ENCODE results near the gene DEF6.
"Not testable (repeated sequence)": the region's sequence is repeated elsewhere in the genome, so short reads cannot be mapped to it uniquely, and the experiment has no call there.

The DEF6 gene

DNA sequence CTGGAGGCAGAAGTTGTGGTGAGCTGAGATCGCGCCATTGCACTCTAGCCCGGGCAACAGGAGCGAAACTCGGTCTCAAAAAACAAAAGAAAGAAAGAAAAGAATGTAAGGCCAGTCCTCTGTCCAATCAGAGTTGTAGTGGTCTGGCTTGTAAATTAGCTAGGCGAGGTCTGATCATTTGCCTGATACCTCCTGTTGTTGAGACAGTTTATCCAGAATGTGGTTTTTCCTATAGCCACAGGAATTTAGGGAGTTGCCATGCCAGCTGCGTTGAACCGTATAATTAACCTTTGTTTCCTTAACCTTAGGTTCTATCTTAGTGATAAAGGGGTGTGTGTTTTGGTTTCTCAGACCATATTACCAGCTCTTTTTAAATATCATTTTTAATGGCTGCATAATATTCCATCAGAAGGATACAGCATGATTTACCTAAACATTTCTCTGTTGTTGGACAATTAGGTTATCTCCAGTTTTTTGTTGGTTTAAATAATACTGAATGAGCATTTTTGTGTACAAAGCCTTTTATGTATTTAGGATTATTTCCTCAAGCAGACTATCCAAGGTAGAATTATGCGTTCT is 33.0 kb downstream of the DEF6 start:
- DNase-seq, result peak in 1 of 42 donors; percentile 1
- intact Hi-C loops (cut with DNase I), result no loop called here

DNA sequence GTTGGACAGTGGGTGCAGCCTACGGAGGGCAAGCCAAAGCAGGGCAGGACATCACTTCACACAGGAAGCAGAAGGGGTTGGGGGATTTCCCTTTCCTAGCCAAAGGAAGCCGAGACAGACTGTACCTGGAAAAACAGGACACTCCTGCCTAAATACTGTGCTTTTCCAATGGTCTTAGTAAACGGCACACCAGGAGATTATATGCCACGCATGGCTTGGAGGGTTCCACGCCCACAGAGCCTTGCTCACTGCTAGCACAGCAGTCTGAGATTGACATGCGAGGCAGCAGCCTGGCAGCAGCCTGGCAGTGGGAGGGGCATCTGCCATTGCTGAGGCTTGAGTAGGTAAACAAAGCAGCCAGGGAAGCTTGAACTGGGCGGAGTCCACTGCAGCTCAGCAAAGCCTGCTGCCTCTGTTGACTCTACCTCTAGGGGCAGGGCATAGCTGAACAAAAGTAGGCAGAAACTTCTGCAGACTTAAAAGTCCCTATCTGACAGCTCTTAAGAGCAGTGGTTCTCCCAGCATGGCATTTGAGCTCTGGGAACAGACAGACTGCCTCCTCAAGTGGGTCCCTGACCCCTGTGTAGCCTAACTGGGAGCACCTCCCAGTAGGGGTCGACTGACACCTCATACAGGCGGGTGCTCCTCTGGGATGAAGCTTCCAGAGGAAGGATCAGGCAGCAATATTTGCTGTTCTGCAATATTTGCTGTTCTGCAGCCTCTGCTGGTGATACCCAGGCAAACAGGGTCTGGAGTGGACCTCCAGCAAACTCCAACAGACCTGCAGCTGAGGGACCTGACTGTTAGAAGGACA is 34.7 kb downstream of the DEF6 start:
- peak in 1 of 42 donors; percentile 19 for DNase-seq
- intact Hi-C loops (cut with DNase I), result not testable (repeated sequence)

DNA sequence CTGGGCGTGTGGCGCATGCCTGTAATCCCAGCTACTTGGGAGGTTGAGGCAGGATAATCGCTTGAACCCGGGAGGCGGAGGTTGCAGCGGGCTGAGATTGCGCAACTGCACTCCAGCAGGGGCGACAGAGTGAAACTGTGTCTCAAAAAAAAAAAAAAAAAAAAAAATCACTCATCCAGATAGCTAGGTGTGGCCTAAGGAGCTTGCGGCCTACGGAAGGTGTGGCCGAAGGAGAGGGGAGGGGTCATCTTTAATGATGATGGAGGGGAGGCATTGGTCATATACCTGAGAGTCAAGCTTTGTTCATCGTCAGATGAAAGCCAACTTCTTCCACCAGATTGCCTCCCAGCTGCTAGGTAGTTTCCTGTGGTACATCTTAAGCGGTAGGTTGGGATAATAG is 43.9 kb downstream of the DEF6 start:
- intact Hi-C loops (cut with DNase I), result loop anchor here (2.0 kb wide), 1 partner anchor 73 kb away; no protein-coding TSS in a partner anchor

DNA sequence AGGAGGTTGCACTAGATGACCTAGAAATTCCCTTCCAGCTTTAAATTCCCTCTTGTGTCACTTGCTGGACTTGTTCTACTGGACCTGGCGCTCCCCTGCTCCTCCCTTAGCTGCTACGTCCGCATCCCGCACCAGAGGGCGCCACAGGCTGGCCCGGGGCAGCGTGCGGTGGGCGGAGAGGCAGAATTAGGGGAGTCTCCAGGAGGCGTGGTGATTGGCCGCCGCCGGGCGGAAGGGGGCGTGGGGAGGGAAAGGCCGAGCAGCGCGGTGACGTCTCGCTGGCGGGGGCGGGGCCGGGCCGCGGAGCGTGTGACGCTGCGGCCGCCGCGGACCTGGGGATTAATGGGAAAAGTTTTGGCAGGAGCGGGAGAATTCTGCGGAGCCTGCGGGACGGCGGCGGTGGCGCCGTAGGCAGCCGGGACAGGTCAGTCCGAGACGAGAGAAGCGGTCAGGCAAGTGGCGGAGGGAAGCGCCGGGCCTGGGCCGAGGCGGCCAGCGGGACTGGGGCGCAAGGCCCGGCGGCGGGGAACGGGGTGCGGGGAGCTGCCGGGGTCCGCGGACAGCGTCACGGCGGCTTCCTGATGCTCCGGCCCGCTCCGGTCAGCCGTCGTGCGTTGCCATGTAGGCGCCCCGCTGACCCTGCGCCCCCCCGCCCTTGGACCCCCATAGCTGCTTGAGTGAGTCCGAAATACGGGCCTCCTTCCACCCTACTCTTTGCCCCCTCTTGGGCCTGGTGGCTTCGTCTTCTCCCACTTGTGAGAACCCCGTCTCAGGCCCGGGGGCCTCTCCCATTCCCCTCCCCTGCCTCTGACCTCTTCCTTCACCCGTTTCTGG is 44.9 kb downstream of the DEF6 start, which contains the start of gene PPARD:
Gene PPARD, plus strand, starts transcription at position 301 of the 834 bp plus-strand sequence. CDS start 68,530 bp downstream, outside the sequence.
- intact Hi-C loops (cut with DNase I), result loop anchor here (1.0 to 2.0 kb wide), 2 partner anchors 108 to 126 kb away; partner anchors contain the start of gene RPL10A
- DNase-seq, result peak; percentile 95 to 100 (median 99)

More for the DNA sequence above, 43.9 kb downstream of the DEF6 start:
- peak in 1 of 42 donors; percentile 34 for DNase-seq

DNA sequence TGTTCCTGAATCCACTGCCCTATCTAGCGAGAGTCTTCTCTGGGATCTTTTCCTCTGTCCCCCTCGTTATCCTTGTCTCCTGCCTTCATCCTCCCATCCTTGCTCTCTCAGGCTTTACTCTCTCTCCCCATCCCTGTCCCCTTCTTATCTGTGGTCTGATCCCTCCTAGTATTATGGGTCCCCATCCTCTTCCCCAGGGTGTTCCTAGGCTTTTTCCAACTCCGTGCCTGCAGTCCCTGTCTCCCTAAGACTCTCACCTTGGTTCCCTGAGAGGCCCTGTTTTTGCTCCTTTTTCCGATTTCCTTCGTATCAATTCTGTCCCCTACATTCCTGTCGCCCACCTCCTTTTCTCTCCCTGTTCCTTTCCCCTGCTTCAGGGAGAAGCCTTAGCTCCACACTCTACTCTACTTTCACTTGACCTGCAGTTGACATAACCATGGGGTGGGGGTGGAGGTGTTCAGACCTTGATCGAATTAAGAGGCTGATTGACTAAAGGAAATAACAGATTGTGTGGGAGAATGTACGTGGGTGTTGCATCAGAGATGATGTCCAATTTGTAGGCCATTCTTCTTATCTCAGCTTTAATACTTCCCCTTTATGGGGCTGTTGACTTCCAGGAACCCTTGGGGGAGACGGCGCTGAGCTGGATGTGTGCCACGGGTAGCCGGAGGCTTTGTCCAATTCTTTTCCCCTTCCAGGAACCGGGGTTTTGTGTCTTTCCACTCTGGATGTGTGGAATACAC is 45.6 kb downstream of the DEF6 start:
- intact Hi-C loops (cut with DNase I), result loop anchor here (2.0 kb wide), 1 partner anchor 108 kb away; no protein-coding TSS in a partner anchor

DNA sequence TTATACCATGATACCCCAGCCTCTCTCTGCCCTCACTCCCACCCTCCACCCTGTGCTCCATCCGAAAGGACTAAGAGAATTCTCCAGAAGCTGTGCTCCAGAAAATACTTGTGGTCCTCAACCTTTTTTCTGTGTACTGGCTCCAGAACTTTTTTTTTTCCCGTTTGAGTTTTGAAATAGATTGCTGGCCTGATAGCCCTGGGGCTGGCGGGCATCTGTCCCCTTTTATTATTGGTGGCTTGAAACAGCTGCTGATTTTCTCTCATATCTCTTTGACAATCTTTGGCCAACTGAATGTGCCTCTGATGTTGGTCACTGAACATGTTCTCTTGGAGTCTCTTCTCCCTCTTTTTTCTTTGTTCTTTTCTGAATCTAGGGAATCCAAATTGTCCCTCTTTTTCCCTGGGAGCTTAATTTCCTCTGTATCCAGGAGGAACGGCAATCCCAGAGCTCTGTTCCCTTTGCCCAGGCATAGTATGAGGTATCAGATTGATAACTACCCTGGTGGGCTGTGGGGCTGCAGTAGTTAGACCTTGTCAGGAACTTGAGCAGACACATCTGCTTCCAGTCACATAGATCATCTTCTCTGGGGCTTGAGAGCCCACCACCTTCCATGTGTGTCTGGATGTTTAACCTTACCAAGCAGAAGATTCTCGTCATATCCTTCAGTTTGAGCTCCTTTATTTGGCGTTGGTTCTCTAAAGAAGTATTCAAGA is 46.4 kb downstream of the DEF6 start:
- intact Hi-C loops (cut with DNase I), result loop anchor here (2.0 kb wide), 1 partner anchor 107 kb away; no protein-coding TSS in a partner anchor
- DNase-seq, result peak in 1 of 42 donors; percentile 27

More for the DNA sequence above, 45.6 kb downstream of the DEF6 start:
- peak in 12 of 42 donors; percentile 12 to 59 (median 30) for DNase-seq

DNA sequence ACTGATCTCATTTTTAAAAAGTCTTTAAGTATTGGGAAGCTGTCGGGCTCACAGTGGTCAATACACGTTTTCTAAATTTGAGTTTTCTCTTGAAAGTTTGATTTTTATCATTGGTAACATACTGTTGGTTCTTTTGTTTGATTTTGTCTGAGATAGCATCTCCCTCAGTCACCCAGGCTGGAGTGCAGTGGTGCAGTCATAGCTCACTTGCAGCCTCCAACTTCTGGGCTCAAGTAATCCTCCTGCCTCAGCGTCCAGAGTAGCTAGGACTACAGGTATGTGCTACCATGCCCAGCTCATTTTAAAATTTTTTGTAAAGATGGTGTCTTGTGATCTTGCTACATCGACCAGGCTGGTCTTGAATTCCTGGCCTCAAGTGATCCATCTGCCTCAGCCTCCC is 53.8 kb downstream of the DEF6 start:
- intact Hi-C loops (cut with DNase I), result no loop called here
- DNase-seq, result no peak

DNA sequence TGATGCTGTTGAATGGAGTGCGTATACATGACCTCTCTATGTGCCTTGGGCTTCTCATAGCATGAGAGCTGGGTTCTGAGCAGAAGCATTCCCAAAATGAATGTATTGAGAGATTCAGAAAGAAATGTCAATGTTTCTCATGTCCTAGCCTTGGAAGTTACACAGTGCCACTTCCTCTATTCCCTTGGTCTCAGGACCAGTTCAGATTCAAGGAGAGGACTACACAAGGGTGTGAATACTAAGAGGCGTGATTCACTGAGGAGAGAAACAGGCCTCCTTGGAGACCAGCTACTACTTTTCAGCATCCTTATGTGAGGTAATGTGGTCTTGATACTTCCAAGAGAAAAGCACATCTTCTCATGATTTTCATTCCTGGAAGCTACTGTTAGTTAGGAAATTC is 55.1 kb downstream of the DEF6 start:
- DNase-seq, result no peak
- intact Hi-C loops (cut with DNase I), result no loop called here

DNA sequence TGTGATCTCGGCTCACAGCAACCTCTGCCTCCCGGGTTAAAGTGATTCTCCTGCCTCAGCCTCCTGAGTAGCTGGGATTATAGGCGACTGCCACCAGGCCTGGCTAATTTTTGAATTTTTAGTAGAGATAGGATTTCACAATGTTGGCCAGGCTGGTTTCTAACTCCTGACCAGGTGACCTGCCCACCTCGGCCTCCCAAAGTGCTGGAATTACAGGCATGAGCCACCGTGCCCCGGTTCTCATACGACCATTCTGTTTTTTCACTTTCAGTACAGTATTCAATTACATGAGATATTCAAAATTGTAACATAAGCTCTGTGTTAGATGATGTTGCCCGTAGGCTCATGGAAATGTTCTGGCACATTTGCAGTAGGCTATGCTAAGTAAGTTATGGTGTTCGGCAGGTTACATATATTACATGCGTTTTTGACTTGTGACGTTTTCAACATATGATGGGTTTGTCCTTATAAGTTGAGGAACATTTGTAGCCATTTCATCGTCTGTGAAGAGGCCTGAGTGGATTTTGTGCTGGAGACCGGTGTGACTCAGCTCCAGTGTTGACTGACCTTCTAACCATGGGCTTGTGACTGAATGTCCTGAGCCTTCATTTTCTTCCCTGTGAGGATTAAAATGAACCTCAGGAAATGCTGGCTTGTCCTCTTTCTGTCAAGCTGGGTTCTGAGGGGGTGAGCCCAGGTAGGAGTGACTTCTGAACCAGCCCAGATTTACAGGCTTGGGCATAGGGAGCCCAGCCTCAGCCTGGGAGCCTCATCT is 56.9 kb downstream of the DEF6 start:
- intact Hi-C loops (cut with DNase I), result no loop called here
- DNase-seq, result peak in 1 of 42 donors; percentile 38

DNA sequence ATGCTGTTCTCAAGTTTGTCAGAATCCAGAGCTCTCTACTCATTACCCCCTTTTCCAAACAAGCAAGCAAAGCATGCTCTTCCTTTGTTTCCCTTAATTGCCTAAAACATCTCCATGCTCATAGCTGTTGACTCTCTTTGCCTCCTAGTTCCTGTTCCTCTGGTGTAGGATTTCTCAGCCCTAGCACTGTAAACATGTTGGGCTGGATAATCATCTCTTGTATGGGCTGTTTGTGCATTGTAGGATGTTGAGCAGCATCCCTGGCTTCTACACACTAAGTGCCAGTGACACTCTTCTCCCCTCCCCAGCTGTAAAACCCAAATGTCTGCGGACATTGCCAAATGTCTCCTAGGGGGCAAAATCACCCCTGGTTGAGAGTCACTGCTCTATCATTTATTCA is 58.8 kb downstream of the DEF6 start:
- DNase-seq, result peak in 1 of 42 donors; percentile 30
- intact Hi-C loops (cut with DNase I), result no loop called here

DNA sequence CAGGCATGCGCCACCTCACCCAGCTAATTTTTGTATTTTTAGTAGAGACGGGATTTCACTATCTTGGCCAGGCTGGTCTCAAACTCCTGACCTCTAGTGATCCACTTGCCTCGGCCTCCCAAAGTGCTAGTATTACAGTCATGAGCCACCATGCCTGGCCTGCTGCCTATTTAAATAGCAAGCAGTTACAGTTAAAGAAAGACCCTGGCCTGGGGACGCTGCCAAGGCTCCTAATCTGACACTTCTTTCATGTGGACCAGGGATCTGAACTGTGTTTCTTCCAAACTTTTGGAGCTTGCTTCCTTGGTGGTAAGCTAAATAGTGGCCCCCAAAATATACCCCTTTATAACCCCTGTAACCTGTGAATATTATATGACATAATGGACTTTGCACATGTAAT is 60.1 kb downstream of the DEF6 start:
- intact Hi-C loops (cut with DNase I), result no loop called here
- no peak for DNase-seq

DNA sequence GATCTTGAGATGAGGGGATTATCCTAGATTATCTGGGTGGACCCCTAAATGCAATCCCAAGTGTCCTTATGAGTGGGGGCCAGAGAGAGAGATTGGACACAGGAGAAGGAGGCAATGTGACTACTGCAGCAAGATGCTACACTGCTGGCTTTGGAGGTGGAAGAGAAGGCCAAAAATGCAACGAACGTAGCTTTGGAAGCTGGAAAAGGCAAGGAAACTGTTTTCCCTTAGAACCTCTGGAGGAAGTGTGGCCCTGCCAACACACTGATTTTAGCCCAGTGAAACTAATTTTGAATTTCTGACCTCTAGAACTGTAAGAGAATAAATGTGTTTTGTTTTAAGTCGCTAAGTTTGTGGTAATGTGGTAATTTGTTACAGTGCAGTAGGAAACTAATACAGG is 60.5 kb downstream of the DEF6 start:
- intact Hi-C loops (cut with DNase I), result no loop called here
- DNase-seq, result no peak

DNA sequence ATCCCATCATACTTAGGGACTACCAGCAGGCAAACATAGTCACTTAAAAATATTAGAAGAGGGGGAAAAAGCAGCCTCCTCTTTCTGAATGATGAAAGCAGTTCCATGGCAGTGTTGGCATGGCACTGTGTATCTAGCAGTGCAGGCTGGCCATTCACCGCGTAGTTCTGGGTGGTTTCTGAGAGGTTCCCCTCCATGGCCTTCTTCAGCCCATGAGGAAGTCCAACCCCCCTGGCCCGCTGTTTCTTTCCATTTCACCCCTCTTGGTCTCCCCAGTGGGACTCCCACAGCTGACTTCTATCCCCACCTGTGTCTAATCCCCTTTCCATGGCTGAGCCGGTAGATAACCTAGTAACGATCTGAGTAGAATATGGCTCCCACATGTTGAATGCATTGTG is 61.7 kb downstream of the DEF6 start:
- intact Hi-C loops (cut with DNase I), result no loop called here
- DNase-seq, result peak in 1 of 42 donors; percentile 10

DNA sequence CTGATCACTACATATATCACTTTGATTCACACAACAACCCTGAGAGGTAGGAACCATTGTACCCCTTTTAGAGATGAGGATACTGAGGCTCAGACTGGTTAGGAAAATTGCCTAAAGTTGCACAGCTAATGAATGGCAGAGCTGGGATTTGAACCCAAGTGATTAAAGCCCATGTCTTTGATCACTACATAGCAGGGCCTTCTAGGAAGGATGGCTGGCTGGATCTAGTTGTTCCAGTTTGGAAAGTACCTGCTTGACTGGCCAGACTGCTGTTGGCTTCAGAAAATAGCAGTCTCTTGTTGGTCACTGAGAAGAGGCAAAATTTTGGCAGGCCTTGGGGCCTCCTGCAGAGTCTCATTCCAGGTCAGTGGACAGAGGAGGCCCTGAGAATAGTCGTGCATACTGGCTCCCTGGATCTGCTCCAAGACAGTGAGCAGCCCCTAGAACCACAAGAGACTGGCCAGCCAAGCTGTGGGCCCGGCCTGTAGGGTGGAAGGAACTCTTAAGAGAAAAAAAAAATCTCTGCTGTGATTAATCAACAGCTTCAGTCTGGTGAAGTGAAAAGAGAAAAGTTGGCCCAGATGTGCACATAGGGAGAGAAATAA is 62.2 kb downstream of the DEF6 start:
- peak in 34 of 42 donors; percentile 21 to 81 (median 54) for DNase-seq
- intact Hi-C loops (cut with DNase I), result no loop called here

DNA sequence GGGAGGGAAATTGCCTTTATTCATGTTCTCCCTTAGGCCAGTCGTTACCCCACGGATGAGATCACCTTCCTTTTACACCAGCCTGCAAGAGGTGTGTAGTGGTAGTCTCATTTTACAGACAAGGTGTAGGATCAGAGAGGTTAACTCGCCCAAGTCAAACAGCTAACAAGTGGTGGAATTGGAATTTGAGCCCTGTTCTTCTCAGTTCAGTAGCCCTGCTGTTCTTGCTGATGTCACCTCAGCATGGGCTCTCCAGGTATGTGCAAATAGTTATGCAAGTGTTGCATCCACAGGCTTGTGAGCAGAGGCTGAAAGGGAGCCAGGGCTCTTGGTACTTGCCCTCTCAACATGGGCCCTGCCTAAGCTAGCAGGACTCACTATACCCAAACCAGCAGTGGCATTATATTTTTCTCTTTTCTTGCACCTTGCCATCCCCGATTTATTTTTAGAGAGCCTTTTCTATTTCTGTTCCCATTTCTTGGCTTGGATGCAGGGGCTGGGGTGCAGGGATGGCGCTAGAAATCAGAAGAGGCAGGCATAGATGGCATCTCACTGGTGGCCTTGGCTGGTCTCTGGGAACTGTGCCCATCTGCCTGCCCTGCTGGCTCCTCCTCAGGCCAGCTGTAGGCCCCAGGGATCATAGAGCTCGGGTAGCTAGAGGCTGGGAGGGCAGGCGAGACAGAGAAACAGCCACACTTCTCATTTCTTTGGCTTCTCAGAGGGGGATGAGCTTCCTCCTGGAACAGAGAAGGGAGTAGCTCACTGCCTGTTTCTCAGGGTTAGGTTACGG is 62.9 kb downstream of the DEF6 start:
- intact Hi-C loops (cut with DNase I), result no loop called here
- peak; percentile 51 to 92 (median 81) for DNase-seq

DNA sequence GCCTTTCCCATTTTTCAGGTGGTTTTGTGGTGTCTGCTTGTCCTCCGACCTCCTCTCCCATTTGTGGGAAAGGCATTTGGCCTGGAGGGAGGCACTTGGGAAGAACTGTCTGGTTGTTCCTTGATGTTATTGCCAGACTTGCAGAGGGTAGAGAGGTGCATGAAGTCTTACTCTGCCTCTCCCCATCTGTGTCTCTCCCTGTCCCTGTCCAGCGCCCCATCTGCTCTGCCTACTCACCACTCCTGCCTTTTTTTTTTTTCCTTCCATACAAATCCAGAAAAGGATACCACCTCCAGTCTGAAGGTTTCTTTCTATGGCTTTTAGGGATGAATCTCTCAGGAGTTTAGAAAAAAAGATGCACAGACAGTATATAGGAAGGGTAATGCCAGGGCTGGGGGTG is 64.6 kb downstream of the DEF6 start:
- intact Hi-C loops (cut with DNase I), result no loop called here
- DNase-seq, result no peak
